Measurements from ENCODE around the gene PUS10. TPM values are rescaled to one million over a fixed set of nuclear protein-coding genes. Genes with fewer than 3 reads are reported as not detected.
"Not testable (repeated sequence)": the region's sequence is repeated elsewhere in the genome, so short reads cannot be mapped to it uniquely, and the experiment has no call there.

PUS10 gene
- total RNA-seq, 1 experiment from 2014 or later: 5.2 TPM

DNA sequence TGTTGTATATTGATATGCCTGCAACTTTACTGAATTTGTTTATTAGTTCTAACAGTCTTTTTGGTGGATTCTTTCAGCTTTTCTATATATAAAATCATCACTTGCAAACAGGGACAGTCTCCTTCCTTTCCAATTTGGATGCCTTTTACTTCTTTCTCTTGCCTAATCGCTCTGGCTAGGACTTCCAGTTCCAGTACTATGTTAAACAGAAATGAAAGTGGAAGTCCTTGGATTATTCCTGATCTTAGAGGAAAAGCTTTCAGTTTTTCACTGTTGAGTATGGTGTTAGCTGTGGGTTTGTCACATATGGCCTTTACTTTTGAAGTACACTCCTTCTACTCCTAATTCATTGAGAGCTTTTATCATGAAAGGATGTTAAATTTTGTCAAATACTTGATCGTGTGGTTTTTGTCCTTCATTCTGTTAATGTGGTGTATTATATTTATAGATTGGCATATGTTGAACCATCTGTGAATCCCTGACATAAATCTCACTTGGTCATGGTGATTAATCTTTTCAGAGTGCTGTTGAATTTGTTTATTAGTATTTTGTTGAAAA is 83.8 kb downstream of the PUS10 start:
- DNase-seq (ENCODE audit: low read depth): no peak

DNA sequence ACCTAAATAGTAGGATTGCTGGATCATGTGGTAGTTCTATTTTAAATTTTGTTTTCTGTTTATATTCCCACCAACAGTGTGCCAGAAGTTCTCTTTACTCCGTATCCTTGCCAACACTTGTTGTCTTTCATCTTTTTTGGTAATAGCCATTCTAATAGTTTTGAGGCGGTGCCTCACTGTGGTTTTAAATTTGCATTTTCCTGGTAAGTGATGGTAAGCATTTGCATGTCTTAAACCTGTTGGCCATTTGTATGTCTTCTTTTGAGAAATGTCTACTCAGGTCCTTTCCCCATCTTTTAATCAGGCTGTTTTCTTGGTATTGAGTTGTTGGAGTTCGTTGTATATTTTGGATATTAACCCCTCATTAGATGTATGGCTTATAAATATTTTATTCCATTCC is 85.1 kb downstream of the PUS10 start:
- no peak for DNase-seq (ENCODE audit: low read depth)

DNA sequence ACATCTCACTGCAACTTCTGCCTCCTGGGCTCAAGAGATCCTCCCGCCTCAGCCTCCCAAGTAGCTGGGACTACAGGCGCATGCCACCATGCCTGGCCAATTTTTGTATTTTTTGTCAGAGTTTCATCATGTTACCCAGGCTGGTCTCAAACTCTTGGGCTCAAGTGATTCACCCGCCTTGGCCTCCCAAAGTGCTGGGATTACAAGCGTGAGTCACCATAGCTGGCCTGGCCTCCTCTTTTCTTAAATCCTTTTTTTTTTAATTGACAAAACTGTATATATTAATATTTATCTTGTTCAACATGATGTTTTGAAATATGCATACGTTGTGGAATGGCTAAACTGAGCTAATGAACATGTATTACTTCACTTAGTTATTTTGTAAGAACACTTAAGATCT is 86.0 kb downstream of the PUS10 start:
- peak; percentile 14 for DNase-seq (ENCODE audit: low read depth)

DNA sequence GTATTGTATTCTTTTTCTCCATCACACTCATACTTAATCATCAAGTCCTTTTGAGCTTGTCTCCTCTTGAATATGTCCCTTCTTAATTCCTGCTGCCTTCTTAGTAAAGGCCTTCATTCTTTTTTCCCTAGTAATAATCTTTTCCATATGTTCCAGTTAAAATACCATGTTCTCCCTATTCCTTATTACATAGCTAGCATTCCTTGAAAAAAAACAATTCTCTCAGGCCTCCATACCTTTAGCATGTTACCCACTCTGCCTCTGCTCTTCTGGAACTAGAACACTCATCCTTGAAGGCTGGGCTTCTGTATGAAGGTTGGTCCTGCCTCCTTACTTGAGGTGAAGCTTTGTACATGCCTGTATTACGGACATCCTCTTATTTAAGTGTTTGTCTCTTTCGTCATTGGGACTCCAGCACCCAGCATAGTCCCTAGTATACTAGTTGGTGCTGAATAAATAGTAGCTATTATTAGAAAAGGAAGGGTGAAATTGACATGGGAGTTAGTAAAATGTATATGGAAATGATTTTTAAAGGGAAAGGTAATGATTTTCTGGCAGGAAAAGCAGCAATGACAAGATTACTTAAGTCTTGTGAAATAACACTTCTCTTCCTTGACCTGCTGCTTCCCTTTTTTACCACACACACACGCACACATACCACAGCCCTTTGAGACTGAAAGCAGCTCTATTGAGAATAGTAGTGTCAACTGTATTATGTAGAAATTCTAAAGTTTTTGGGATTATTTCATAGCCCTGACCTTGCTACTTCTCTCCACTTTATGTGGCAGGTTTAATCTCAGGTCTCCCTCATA is 91.1 kb downstream of the PUS10 start:
- no peak for DNase-seq (ENCODE audit: low read depth)

DNA sequence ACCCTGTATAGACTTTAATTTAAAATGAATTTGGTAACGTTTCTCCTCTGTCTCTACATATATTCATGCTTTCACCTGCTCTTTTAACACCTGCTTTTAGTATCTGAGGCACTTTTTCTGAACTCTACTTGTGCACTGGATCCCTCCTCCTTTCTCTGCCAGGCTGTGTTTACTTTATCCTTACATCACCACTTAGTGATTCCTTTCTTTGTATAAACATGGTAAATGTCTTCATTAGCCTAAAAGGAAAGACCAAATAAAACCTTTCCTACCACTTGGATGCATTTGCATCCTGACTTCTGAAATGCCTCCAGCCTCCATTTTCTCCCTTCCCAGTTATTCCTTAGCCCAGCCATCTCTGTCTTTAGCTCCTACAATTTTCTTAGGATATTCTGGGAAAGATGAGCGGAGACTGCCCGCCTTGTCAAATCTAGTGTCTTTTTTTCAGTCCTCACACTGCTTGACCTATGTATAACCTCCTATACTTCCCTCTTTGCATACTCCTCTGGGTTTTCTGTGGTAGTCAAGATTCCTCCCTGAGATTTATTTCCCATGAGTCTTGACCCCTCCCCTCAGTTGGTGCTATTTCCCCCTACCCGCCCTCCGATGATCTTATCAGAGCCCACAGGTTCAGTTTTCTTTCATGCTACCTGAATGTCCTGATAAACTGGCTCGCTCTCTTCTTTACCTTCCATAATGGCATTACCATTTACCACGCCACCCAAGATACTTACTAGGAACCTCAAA is 91.9 kb downstream of the PUS10 start:
- DNase-seq (ENCODE audit: low read depth): no peak

DNA sequence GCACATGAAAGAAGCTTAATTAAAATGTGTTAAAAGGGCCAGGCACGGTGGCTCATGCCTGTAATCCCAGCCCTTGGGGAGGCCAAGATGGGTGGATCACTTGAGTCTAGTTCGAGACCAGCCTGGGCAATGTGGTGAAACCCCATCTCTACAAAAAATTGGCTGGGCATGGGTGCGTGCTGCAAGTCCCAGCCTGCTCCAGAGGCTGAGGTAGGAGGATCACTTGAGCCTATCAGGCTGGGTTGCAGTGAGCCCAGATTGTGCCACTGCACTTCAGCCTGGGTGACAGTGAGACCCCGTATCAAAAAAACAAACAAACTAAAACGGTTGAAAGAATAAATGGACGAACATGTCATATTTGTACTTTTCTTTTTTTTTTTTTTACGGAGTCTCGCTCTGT is 110.7 kb downstream of the PUS10 start:
- DNase-seq (ENCODE audit: low read depth): no peak

DNA sequence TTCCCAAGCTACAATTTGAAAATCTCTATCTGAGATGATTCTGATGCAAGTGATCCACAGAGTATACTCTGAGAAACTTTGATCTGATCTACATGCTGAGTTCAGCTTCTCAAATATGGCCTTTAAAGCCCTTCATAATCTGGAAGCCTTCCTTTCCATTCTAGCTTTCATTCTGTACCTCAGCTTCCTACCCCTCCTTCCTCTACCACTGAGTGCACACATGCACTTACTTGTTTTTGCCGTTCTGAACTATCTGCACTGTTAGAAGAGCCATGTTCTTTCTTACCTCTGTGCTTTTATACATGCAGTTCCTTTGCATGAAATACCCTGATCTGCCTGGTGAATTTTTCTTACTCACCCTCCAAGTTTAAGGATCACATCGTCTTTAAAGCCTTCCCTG is 111.7 kb downstream of the PUS10 start:
- DNase-seq (ENCODE audit: low read depth): no peak

DNA sequence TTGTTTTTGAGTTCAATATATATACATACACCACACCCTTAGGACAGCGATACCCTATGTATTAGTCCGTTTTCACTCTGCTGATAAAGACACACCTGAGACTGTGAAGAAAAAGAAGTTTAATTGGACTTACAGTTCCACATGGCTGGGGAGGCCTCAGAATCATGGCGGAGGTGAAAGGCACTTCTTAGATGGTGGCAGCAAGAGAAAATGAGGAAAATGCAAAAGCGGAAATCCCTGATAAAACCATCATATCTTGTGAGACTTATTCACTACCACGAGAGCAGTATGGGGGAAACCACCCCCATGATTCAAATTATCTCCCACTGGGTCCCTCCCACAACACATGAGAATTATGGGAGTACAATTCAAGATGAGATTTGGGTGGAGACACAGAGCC is 112.2 kb downstream of the PUS10 start:
- not testable (repeated sequence) for DNase-seq (ENCODE audit: low read depth)

DNA sequence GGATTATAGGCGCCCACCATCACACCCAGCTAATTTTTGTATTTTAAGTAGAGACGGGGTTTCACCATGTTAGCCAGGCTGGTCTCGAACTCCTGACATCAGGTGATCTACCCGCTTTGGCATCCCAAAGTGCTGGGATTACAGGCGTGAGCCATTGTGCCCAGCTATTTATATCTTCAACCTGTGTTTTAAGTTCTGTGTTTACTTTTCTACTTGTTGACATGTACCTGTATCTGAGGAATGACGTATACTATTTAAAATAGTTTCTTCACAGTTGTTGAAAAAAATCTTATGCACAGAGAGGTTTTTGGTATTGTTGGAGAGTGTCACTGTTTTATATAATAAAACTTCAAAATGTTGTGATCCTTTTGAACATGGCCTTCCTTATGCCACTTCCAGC is 116.8 kb downstream of the PUS10 start:
- not testable (repeated sequence) for DNase-seq (ENCODE audit: low read depth)

DNA sequence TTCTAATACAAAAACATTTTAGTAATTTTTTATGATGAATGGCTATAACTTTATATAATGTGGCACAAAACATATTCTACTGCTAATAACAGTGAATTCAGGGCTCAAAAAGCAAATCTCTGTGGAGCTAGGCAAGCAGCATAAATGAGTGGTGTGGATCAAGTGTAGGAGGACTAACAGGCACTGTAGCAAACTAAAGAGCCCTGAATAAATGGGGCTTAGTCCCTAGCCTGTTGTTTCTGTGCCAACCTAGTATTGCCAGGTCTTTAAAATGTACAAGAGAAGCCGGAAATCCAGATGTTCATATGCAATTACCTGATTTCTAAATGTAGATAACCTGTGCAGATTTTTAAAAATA is 118.2 kb downstream of the PUS10 start:
- no peak for DNase-seq (ENCODE audit: low read depth)

DNA sequence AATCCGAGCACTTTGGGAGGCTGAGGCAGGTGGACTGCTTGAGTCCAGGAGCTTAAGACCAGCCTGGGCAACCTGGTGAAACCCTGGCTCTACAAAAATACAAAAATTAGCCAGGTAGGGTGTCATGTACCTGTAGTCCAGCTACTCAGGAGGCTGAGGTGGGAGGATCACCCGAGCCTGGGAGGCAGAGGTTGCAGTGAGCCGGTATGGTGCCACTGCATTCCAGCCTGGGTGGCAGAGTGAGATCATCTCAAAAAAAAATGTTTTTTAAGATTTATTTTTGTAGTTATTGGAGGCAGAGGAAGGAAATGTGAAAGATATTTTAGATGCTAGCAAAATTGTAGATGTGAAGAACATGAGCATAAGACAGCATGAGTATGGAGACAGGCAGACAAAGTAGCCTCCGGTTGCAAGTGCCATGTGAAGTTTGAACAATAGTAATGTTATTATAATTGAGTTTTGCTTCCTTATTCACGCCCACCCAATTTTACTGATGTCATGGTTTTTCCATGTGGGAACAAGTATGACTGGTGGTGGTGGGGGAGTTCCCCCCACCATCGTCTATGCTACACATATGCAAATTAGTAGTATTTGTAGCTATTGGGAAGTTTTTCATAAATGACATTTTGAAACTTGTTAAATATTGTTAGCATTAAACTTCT is 118.7 kb downstream of the PUS10 start:
- no peak for DNase-seq (ENCODE audit: low read depth)

DNA sequence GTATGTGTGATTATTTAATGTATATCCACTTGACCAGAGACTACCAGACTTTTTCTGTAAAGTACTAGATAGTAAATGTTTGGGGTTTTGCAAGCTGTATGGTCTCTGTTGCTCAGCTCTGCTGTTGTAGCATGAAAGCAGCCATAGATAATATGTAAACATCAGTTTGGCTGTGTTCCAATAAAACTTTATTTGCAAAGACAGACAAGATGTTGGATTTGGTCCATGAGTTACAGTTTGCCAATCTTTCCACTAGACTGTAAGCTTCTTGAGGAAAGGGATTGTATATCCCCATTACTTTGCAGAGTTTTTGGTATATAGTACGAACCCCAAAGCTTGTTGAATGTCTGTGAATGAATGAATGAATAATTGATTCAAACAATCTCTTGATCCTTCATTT is 119.5 kb downstream of the PUS10 start:
- no peak for DNase-seq (ENCODE audit: low read depth)

Other genes with a start within 250 kb of the PUS10 start
- gene REL, start 136.7 kb downstream of the PUS10 start, total RNA-seq (2014; rRNA removed): 2.8 and 3.2 TPM in 2 replicates
- gene PEX13, start 535 bp downstream of the PUS10 start, total RNA-seq (2014; rRNA removed): 42.2 and 46.8 TPM in 2 replicates
- 16.3 and 16.8 TPM in 2 replicates for gene SANBR, start 47.6 kb upstream of the PUS10 start, total RNA-seq (2014; rRNA removed)
- gene C2orf74, start 143.9 kb upstream of the PUS10 start, total RNA-seq (2014; rRNA removed): 19.7 and 31.6 TPM in 2 replicates